ENCODE measurements around the gene DMRT1.

DNA sequence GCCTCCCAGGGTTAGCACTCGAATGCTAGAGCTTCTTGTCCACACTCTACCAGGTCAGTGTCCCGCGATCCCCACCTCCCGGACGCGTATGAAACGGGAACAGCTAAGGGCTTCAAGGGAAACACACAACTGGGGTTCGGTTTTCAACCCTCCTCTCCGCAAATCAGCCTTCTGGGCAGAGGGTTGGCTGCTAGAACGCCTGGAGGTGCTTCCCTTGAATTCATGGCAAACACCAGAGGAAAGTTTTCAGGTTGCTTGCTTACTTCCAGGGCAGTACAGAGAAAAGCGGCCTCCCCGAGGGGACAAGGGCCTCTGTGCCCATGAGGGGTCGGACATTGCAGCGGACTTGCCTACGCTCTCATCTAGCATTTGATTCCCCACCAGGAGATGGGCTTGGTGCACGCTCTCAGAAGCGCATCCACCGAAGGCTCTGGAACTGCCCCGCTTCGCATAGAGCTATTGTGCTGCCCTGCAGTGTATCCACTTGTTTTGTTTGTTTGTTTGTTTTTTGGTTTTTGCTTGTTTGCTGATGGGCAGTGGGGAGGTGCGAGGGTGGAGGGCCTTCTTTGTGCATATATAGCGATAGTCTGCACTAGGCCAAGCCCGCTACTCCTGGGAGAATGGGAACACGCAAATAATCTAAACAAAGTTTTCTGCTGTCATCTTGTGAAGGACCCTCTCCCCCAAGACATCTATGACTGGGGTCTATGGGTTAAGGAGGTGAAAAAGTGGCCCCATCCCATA, 133.7 kb downstream of the DMRT1 start:
- no peak for TF ChIP-seq EGR1 (IDR thresholded peaks at IDR 0.05)
- TF ChIP-seq, protein P1, sequence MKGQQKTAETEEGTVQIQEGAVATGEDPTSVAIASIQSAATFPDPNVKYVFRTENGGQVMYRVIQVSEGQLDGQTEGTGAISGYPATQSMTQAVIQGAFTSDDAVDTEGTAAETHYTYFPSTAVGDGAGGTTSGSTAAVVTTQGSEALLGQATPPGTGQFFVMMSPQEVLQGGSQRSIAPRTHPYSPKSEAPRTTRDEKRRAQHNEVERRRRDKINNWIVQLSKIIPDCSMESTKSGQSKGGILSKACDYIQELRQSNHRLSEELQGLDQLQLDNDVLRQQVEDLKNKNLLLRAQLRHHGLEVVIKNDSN (IDR thresholded peaks at IDR 0.05) = no peak

All from Ishikawa (cell line).